Dermis microvascular lymphatic vessel endothelial cell (primary cell): ENCODE data around the gene DHX34. TPM values are rescaled to one million over a fixed set of nuclear protein-coding genes. Genes with fewer than 3 reads are reported as not detected.

Experiments
- DNase-seq, 2 donors: peaks; one replicate each; pipeline versions ENCODE4 v3.0.0 to v3.0.0-alpha.2; 2010; ENCODE audit warnings: low read depth in 2 of 2
- total RNA-seq: library from RNA; depleted of rRNA; stranded (reverse); fragments of >200 nt; gene quantifications from 2 replicates; pipeline ENCODE4 v1.2.1, GENCODE V29; 2014

The DHX34 gene
- total RNA-seq, 1 donor from 2014 or later: 5.0 TPM

DNA sequence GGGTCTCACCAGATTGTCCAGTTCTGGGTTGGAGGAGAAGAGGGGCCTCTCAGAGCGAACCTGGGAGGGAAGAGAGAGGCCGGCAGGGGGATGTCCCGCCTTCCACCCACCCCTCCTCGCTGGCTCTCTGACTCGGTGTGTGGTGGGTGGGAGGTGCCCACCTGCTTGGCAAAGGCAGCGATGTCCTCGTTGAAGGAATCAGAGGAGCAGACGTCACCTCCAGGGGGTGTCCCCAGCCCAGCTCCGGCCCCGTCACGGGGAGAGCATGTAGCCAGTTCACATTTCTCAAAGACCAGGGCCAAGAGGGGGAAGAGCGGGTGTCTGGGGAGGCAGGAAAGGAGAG, 67.5 kb downstream of the DHX34 start:
- DNase-seq: no peak

DNA sequence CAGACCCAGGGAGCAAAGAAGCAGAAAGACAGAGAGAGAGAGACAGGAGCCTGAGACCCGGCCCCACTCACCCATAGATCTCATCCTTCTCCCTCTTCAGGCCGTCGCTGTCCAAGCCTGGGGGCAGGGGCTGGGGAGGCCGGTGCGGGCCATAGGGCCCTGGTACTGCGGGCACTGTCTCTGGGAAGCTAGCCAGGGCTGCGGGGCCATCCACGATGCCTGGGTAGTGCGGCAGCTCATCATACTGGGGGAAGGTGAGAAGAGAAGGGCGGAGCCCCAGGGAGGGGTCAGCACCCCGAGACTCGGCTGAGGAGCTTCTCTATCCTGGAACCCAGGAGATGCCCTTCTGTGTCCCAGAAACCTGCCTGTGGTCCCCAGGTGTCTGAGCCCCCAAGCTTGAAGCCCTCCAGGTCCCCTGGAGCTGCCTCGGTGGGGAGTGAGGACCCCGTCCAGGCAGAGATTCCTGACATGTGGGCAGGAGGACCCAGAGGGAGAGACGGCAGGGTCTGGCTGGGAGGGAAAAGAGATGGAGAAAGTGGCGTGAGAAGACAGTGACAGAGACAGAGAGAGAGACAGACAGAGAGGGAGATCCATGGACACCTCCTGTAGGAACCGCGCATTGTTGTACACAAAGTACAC, 68.1 kb downstream of the DHX34 start:
- no peak for DNase-seq

DNA sequence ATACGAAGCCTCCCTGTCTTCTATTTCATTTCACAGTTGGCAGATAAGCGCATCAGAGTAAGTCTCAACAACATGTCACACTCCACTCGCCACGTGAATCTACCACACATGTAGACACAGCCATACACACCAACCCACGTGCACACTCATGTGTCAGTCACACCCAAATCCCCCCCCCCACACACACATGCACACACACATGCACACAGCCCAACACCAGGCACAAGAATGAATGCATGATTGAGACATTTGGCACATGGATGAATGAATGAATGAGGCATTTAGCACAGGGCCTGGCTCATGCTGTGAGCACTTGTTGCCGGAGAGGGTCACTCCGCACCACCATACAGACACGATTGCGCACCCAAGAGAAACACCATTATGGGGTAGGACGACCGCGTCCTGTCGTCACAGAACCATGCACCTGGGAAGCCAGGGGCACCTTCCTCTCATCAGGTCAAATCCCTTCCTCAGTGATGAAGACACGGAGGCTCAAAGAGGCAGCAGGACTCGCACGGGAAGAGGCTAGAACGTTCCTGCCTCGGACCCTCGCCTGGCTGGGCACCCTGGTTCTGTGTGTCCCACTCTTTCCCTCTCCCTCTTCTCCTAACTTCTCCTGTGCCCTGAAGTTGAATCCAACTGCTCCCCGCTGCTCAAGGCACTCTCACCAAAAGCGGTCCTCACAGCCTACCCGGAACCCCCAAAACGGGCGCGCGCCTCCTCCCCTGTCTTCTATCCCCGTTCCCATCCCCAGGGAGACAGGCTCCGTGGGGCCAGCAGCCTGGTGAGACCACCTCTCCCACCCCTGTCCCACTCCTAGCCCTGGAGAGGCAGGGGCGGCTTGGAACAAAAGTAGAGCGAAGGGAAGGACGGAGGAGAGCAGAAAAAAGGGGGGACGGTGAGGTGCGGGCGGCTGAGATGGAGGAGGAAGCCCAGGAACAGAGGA, 68.9 kb downstream of the DHX34 start:
- DNase-seq: no peak

DNA sequence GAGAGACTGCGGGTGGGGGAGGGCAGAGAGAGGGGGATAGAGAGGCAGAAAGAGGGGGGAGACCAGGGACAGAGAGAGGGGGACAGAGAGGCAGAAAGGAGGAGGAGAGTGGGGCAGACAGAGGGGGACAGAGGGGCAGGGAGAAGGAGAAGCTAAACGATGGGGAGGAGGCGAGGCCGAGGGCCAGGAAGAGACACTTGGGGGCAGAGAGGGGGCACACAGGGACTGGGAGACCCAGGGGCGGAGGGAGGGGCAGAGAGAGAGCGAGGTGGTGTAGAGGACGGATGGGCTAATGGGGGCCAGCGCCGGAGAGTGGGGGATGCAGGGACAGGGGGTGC, 69.5 kb downstream of the DHX34 start:
- DNase-seq: no peak

DNA sequence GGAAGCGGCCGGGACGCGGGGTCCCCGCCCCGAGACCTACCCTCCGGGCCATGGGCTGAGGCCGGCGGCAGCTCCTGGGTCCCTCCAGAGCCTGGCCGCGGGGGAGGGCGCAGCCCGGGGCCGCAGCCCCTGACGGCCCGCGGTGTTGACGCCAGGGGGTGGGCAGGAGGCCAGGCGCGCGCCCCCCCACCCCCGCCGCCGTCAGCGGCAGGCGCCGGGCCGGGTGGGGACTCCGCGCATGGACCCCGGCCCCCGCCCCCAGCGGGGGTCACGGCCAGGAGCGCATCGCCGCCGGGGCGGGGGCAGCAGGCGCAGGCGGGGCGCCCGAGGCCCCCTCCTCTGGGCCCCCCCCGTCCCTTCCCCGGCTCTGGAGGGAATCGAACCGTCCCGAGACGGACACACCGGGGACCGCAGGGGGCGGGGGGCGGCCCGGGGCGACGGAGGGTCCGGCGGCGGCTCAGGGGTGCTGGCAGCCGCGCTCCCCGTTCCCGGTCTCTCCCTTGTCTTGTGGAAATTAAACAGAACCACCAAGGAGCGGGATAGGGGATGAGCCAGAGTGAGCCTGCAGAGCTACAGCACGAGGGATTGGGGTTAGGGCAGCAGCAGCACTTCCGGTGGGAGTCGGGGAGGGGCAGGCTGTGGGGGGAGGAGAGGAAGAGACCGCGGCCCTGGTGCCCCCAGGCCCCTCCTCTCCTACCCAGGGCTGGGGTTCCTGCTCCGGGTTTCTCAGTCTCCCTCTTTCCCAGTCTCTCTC, 70.1 kb downstream of the DHX34 start, which contains the start of gene MEIS3:
Gene MEIS3 (minus strand): TSS at position 498 of the 754 bp plus-strand sequence. CDS start 446 bp downstream, at position 52.
- no peak for DNase-seq

DNA sequence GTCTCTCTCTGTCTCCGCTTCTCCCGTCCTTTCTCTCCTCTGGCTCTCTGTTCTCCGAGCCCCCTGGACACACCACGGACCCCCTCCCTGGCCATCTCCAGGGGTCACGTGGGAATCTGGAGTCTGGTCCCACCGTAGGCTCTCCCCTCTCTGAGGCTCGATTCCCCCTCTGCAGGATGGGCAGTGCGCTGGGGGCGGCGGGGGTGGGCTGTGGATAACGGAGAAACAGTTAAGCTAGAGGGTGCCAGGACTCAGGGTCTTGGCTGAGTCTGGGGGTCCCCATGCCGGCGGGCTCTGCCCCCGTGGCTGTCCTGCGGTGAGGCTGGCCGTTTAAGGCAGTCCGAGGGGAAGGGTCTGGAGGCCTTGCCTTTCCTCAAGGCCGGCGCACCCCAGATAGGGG, 70.7 kb downstream of the DHX34 start:
- no peak for DNase-seq

DNA sequence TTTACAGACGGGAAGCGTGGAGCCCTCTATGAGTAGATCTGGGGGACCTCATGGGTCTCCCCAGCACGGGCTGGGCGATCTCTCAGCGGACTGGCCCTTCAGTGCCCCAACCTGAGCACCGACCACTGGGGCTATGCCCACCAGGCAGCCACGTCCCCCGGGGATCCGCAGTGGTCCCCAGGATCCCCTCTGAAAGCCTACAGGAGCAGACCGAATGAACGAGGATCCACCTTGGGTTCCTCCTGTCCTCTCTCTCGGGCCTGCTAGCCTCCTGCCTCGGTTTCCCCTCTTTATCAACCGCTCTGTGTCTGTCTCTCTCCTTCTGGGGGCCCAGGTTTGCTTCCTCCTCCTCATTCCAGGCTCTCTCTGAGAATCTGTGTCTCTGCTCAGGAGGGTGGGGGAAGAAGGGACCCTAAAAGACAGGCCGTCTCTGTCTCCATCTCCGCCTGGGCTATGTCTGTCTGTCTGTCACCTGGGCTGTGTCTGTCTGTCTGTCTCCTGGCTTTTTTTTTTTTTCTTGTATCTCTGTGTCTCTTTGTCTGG, 72.2 kb downstream of the DHX34 start:
- no peak for DNase-seq

DNA sequence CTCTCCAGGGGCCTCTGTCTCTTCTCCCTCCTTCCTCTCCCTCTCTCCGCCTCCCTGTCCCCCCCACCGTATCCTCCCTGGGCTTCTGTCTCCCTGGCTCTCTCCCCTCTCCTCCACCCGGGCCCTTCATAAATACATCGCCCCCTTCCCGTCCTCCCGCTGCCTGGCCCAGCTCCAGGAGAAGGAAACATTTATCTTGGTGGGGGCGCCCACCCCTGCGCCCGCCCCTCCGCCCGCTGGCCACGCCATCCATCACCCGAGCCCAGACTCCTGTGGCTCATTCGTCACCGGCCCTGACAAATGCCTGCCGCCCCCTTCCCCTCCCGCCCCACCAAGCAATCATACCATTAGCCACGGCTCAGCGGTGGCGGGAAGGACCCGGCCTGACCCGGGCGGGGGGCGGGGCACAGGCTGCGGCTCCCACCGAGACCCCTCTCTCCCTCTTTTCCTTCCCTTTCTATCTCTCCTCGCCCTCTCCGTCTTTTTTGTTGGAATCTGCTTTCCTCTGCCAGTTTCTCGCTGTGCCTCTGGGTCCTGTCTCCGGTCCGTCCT, 72.8 kb downstream of the DHX34 start:
- no peak for DNase-seq

DNA sequence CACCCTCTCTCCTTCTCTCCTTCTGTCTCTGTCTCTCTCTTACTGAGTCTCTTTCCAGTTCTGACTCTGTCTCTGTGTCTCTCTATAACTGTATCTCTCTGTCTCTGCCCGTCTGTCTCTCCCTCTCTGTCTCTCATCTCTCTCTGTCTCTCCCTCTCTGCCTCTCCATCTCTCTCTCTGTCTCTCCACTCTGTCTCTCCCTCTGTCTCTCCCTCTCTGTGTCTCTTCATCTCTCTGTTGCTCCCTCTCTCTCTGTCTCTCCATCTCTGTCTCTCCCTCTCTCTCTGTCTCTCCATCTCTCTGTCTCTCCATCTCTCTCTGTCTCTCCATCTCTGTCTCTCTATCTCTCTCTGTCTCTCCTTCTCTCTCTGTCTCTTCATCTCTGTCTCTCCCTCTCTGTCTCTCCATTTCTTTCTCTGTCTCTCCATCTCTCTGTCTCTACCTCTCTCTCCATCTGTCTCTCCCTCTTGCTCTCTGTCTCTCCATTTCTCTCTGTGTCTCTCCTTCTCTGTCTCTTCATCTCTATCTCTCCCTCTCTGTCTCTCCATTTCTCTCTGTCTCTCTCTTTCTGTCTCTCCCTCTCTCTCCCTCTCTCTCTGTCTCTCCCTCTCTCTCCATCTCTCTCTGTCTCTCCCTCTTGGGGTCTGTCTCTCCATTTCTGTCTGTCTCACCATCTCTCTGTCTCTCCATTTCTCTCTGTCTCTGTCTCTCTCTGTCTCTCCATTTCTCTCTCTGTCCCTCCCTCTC, 73.5 kb downstream of the DHX34 start:
- no peak for DNase-seq

DNA sequence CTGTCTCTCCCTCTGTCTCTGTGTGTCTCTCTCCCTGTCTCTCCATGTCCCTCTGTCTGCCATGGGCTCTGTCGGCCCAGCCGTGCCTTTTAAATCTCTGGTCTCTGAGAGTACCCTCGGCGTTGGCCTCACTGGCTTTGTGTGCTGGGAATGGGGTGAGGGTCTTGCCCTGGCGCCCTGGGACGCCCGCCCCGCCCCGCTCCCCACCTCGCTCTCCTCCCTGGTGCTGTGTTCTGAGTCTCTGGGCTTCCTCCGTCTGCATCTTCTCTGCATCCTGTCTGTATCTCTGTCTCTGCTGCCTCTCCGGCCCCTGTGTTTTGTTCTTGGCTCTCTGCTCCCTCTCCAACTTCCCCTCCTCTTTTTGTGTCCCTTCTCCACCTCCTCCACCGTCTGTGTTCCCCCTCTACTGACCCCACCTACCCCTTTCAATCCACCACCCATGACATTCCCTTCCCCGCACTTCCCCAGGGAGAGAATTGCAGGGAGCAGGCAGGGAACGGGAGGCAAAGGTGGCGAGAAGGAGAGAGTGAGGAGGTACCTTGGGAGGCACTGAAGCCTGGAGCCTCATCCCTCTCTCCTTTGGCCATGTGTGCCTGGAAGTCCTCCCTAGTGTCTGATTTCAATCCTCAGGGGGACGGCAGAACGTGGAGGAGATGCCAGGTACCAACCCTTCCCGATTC, 74.2 kb downstream of the DHX34 start:
- DNase-seq: no peak

DNA sequence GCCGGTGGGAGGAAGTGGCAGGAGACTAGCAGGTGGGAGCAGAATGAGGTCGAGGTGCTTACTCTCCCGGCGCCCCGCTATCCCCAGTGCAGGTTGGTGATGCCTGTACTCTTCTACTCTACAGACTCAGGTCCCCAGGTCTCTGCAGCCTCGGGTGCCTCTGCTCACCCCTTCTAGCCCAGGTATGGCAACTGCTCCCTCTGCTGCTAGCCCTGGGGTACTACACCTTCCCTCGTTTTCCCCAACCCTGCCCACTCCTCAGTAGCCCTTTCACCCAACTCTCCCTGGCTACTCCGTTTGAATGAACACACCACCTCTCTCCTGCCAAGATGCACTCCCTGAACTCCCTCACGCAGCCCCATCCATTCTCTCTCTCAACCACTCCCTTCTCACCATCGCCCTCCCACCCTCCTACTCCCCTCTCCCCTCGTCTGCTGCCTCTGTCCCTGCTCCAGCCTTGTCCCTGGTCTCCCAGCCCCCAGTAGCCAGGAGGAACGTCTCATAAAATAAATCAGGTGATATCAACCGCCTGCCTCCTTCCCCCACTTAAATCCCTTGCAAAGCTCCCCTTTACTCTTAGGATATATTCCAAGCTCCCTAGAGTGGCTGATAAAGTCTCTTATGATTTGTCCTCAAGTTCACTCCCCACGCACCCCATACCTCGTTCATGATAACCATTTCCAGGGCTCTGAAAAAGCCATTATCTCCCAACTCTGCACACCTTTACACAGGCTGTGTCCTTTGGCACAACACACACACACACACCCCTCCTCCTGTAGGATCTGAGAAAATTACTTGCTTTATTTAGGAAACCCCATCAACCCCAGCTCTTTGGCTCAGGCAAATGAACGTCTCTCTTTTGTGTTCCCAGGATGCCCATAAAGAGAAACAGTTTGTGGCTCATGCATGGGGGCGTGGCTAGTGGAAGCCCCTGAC, 78.4 kb downstream of the DHX34 start:
- peak; percentile 12 to 58 for DNase-seq

DNA sequence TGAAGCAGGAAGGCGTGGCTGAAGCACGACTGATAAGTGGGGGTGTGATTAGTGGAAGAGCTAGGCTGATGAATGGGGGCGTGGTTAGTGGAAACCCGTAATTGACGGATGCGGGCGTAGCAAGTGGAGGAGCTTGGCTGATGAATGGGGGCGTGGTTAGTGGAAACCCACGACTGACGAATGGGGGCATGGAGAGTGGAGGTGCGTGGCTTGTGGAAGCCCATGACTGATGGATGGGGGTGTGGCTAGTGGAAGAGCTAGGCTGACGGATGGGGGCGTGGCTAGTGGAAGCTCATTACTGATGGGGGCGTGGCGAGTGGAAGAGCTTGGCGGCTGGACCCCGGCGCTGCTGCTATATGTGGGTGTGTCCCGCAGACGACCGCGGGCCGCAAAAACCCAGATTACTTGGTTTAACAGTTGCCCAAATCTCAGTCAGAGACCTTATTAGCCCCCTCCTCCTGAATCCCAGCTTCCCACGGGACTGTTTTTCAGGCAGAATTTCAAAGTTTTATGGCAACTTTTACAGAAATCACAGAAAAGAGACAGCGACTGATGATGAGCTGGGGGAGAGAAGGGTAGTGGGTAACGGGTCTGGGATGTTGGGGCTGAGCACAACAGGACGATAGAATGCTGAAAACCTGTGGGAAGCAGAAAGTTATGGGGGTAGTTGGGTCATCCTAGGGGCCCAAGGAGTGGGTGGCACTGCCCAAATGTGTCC, 79.2 kb downstream of the DHX34 start:
- peak; percentile 82 to 100 for DNase-seq

DNA sequence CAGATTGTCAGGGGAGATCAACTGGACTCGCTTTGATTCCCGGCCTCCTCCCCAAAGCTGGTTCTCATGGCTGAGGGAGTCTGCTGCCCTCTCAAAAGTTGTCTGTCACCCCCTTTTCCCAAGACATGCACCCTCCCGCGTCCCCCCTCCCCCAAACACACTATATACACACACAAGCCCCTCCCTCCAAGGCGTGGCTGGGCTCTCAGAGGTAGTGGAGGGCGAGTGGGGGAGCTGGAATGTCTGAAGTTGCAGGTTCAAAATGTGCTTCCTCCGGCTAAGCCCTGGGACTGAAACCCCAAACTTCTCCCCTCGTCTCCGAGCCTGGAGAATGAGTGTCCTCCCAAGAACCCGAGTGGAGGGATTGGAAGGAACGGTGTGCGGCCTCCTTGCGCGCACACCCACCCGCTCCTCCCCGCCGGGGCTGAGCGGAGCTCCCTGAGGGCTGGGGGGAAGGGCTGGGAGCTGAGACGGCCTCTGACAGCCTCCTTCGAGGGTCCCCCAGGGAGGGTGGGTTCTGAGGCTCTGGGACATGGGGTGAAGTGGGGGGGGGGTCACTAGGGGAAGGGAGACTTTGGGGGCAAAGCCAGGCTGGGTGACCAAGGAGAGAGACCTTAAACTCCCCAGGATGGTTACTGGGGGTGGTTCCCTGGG, 80.2 kb downstream of the DHX34 start:
- DNase-seq: no peak

DNA sequence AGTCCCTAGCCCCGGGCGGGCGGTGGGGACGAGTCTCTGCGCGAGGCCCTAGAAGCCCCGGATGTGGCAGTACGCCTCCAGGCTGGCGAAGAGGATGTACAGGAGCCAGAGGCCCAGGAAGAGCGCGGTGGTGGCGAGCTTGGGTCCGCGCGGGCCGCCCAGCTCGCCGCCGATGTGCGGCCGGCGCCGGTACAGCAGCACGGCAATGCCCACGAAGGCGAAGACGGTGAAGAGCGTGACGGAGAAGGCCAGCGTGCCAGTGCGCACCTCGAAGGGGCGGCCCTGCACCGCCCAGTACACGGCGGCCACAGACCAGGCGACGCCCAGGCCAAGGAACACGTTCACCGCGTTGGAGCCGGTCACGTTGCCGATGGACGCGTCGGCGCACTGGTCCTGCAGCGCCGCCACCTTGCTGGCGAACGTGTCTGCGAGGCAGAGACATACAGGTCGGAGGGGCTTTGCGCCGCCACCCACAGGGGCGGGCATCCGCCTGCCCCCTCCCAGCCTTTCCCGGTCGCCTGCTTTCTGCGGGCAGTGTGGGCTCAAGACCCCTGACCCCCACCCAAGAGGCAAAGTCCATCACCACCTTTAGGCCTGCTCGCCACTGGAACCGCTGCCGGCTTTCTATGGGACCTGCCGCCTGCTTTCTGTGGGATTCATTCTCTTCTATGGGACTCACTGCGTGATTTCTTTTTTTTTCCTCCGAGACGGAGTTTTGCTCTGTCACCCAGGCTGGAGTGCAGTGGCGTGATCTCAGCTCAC, 81.1 kb downstream of the DHX34 start:
- DNase-seq: peak in 1 of 2 donors; percentile 46

DNA sequence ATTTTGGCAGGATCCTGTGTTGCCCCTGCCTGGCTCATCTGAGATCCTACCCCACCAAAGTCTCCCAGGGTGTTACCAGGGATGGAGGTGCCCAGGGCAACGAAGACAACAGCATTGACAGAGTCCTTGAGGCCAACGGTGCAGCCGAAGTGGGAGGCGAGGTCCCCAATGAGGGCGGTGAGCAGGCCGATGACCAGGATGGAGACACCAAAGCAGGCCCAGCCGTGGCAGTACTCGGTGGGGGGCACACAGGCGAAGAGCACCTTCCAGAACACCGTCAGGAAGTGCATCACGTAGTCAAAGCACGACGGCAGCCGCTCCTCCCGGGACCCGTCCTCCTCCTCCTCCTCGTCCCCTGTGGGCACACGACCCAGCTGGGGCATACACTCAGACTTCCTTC, 83.0 kb downstream of the DHX34 start:
- no peak for DNase-seq
